GM12892 (cell line): ENCODE results near the gene TATDN2.

Experiments
- DNase-seq: peaks from one replicate; pipeline ENCODE4 v3.0.0; 2011; ENCODE audit not compliant: insufficient read length
- FAIRE-seq: peaks from 2 replicates; lab custom pipeline; 2011; peaks lifted over from hg19 to GRCh38; lab: Jason Lieb, UNC
- POLR2A ChIP-seq: IDR thresholded peaks from 2 replicates; pipeline ENCODE4 v1.6.1; 2011; ENCODE audit warnings: low read depth, low read length, control low read depth
- POLR2AphosphoS5 ChIP-seq: IDR thresholded peaks from 2 replicates; pipeline ENCODE4 v1.6.1; 2011; ENCODE audit warnings: low read depth, low read length, control low read depth
- TAF1 ChIP-seq: IDR thresholded peaks from 2 replicates; pipeline ENCODE4 v1.6.1; 2011; ENCODE audit warnings: low read depth, mild to moderate bottlenecking, control low read depth, low read length, borderline replicate concordance

TATDN2 gene

GRCh38 chr3:10223676-10224639, 24.3 kb upstream of the TATDN2 start:
- TF ChIP-seq POLR2AphosphoS5 (no peak), POLR2A (no peak), TAF1 (no peak)
- peak; percentile 47 for DNase-seq
- peak; percentile 24 for FAIRE-seq

GRCh38 chr3:10224794-10225665, 23.2 kb upstream of the TATDN2 start:
- FAIRE-seq (peak; percentile 66), DNase-seq (peak; percentile 52)
- TF ChIP-seq POLR2A (no peak), POLR2AphosphoS5 (no peak), TAF1 (no peak)

GRCh38 chr3:10226293-10226692, 22.0 kb upstream of the TATDN2 start:
- FAIRE-seq (peak; percentile 5), DNase-seq (no peak)
- no peak for TF ChIP-seq POLR2A
- no peak for TF ChIP-seq TAF1
- no peak for TF ChIP-seq POLR2AphosphoS5

GRCh38 chr3:10228248-10228950, 19.9 kb upstream of the TATDN2 start:
- FAIRE-seq: no peak
- no peak for TF ChIP-seq POLR2A
- no peak for TF ChIP-seq TAF1
- no peak for TF ChIP-seq POLR2AphosphoS5
- DNase-seq: no peak

- FAIRE-seq (no peak), DNase-seq (no peak)
- TF ChIP-seq POLR2AphosphoS5 (no peak), POLR2A (no peak), TAF1 (no peak)
Observed at GRCh38 chr3:10229576-10229975, 18.7 kb upstream of the TATDN2 start.

- TF ChIP-seq POLR2AphosphoS5: no peak
- TF ChIP-seq POLR2A: no peak
- no peak for TF ChIP-seq TAF1
- FAIRE-seq (peak; percentile 9), DNase-seq (no peak)
Observed at GRCh38 chr3:10232137-10232536, 16.1 kb upstream of the TATDN2 start.

- DNase-seq: no peak
- TF ChIP-seq TAF1 (no peak), POLR2A (no peak), POLR2AphosphoS5 (no peak)
- no peak for FAIRE-seq
Observed at GRCh38 chr3:10233988-10234387, 14.3 kb upstream of the TATDN2 start.

GRCh38 chr3:10234526-10235230, 13.6 kb upstream of the TATDN2 start:
- FAIRE-seq: no peak
- TF ChIP-seq POLR2AphosphoS5 (no peak), TAF1 (no peak)
- no peak for DNase-seq

- TF ChIP-seq TAF1: no peak
- TF ChIP-seq POLR2AphosphoS5: no peak
- no peak for TF ChIP-seq POLR2A
- no peak for DNase-seq
- FAIRE-seq: no peak
Observed at GRCh38 chr3:10235551-10235950, 12.7 kb upstream of the TATDN2 start.

GRCh38 chr3:10238345-10239183, 9.7 kb upstream of the TATDN2 start:
- TF ChIP-seq POLR2A (no peak), POLR2AphosphoS5 (no peak), TAF1 (no peak)
- no peak for FAIRE-seq
- DNase-seq: no peak
